Right renal pelvis (tissue), 4 donors: ENCODE data around the gene DIAPH1. TPM values are rescaled to one million over a fixed set of nuclear protein-coding genes. Genes with fewer than 3 reads are reported as not detected.
A peak's percentile ranks its signal among the peaks of the same experiment; 100 is the strongest.

Experiments used
- DNase-seq, 4 donors: peaks; one replicate each; pipeline ENCODE4 v3.0.0-alpha.2; 2013; ENCODE audit warnings: low read depth in 4 of 4, low spot score in 3 of 4, missing footprints in 1 of 4
- polyA plus RNA-seq, 4 donors: library from polyadenylated mRNA; unstranded; fragments of 120-200 nt; gene quantifications; one replicate each; pipeline ENCODE4 v1.2.1, GENCODE V29; 2013; ENCODE audit not compliant: insufficient read length in 4 of 4

Gene DIAPH1
- polyA plus RNA-seq, 4 donors, result 62.7 to 71.7 (median 70.4) TPM

DNA sequence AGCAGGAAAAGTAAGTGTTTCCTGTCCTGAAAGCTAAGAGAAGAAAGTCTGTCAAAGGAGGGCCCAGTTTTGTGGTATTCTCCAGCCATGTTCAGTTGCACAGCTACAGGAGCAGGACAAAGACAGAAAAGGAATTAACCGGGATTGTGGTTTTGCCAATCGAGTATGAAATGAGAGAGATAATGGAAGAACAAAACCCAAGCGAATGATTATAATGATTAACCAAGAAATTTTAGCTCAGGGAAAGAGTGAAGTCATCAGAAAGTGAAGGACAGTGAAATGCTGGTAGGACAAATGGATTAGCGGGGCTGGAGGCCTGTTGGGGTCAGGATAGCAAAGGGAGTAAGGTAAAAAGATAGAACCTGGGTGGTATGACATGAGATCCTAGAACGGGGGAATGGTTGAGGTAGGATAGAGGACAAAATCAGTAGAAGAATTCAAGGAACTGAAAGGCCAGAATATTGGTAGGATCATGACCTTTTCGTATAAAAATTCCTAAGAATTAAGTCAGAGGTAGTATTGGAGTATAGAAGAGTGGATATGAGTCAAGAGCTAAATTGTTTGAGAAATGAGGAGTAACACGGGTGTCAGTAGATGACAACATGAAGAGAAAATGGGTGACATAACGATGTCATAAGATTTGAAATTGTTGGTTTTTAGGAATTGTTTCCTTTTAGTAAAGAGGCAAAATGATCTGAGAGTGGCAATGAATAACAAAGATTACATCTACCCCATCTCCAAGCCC is 52.8 kb downstream of the DIAPH1 start:
- no peak for DNase-seq

DNA sequence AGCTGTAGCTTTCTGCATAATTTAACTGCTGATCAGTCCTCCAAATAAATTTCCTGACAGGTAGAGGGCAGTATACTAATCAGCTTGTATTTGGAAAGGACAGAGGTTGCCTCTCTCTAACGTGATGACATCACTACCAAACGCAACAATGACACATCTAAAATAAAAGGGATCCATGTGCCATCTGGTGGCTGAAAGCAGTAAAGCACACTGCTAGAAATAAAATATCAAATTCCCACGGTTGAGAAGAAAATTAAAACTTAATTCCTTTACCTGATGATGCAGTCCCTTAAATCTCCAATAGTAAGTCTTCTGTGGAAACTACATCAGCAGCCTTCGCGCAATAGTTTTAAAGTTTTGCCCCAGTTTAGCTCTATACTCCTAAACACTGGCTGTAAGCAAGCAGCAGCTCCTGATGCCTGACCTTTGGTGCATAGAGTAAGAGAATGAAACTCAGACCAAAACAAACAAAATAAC is 54.5 kb downstream of the DIAPH1 start:
- peak; percentile 78 to 88 (median 88) for DNase-seq

DNA sequence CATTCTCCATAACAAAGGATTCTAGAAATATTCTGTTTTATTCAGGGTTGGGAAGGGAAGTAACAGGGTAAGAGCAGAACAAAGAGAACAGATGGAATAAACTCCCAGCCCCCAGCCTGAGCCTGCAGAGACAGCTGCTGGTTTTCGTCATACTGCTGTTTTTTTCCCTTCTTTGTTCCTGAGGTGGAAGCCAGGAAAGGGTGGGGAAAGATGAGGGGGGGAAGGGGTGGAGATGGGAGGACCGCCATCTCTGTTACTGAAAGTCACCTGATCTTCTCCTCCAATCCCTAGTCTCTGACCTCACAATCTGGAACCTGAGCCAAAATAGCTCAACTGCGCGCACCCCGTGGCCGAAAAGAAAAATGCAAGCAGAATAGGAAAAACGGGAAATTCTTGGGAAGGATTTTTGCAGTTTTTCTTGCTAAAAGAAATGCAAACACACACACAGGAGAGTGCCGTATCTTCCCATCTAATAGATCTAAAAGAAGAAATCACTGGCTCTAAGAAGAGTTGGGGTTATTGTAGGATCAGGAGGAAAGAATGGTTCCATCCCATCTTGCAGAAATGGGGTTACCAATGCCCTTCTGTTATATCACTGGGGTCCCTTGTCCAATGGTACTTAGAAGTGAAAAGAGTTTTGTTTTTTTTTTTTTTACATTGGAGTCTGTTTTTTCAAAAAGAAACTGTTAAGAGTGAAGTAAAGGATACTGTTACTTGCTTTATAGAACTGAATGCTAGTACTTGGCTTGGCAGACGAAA is 57.9 kb downstream of the DIAPH1 start:
- DNase-seq, result peak; percentile 81 to 93 (median 92)

DNA sequence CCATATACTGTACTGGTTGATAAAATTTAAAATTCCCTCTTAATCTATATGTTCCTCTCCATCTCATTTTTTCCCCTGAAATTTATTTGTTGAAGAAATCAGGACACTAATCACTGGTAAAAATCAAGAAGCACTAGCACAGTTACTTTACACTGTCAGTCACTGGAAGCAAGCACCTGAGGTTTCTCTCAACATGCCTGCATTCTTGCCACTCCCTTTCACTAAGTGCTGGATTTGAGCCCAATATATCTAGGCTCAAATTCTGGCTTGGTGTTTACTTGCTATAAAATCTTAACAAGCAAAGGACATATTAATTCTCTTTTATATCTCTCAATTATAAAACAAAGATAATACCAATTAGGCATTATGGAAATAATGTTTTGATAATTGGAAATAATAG is 58.6 kb downstream of the DIAPH1 start:
- DNase-seq, result no peak

DNA sequence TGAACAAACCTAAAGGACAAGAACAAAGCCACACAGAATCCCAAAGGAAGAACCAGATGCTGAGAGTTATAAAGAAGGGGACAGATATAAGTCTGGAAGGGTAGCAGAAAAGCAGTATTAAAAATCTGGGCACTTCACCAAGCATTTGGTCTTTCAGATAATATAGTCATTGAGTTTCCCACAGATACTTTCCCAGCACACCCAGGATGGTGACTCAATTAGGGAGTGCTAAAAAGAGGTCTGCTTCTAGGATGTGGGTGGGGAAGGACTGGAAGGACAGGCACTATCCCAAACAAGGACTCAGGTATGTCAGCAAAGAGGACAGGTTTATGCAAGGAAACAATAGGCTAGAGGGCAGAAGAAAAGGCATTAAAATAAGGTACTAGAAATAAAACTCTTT is 59.3 kb downstream of the DIAPH1 start:
- DNase-seq, result no peak

DNA sequence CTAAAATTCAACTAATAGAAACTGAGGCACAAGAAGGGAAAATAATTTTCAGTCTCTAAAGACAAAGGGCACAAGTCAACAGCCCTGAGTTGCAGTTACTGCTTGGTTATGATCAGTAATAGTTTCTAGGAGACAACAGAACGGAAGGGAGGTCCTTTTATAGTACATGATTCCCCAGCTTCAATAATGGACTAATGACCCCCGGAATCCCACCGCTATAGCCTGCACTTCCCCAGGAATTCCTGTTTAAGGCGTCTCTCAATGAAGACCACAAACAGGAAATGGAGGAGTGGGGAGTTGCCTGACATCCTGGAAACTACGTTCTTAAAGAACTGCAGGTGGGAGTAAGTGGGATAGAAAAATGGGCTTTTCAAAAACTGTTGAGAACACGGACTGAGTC is 60.6 kb downstream of the DIAPH1 start:
- no peak for DNase-seq

DNA sequence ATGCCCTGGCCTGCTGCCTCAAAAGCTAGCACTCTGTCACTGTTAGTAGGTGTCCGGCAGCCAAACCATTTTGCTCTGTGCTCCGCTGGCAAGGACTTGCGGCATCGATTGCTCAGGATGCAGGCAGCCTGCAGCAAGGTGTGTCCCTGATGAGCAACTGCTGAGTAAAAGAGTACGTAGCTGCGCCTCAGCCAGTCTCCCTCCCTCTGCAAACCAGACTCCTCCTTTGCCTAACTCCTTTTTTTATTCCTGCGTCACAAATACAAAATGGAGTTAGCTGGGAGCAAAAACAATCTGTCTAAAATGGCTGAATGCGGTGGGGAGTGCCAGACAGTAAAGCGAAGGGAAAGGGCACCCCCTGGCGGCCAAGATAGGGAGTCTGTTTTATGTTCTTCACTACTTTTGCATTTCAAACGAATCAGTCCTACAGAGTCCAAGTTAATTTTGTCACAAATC is 61.1 kb downstream of the DIAPH1 start:
- DNase-seq, result peak; percentile 80 to 87 (median 84)

DNA sequence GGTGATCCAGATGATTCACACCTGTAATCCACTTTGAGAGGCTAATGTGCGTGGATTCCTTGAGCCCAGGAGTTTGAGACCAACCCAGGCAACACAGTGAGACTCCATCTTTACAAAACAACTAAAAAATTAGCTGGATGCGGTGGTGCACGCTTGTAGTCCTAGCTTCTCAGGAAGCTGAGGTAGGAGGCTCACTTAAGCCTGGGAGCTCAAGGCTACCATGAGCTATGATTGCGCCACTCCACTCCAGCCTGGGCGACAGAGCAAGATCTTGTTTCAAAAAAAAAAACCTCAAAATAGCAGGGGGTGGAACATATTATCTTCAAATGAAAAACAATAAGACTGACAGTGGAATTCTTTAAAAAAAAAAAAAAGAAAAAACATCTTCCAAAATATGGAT is 70.9 kb downstream of the DIAPH1 start:
- DNase-seq, result no peak

DNA sequence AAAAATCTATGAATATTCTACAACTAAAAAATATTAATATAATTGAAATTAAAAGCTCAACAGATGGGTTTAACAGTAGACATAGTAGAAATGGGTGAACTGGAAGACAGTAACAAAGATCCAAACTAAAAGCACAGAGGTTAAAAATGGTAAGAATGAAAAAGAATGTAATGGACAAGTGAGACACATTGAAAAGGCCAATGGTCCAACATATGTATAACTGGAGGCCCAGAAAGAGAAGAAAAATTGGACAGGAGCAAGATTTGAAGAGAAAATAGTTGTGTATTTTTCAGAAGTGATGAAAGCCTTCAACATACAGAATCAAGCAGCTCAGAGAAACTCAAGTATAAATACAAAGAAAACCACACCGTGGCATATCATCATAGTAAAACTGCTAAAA is 71.3 kb downstream of the DIAPH1 start:
- DNase-seq, result no peak

DNA sequence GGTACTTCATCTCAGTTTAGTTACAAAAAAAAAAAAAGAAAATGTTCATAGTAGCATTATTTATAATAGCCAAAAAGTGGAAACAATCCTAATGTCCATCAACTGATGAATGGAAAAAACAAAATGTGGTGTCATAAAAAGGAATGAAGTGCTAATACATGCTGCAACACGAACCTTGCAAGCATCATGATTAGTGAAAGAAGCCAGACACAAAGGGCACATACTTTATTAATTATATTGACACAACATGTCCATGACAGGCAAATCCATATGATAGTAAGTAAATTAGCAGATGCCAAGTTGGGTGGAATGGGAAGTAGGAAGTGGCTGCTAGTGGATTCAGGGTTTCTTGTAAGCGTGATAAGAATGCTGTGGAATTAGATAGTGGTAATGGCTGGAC is 75.7 kb downstream of the DIAPH1 start:
- no peak for DNase-seq

DNA sequence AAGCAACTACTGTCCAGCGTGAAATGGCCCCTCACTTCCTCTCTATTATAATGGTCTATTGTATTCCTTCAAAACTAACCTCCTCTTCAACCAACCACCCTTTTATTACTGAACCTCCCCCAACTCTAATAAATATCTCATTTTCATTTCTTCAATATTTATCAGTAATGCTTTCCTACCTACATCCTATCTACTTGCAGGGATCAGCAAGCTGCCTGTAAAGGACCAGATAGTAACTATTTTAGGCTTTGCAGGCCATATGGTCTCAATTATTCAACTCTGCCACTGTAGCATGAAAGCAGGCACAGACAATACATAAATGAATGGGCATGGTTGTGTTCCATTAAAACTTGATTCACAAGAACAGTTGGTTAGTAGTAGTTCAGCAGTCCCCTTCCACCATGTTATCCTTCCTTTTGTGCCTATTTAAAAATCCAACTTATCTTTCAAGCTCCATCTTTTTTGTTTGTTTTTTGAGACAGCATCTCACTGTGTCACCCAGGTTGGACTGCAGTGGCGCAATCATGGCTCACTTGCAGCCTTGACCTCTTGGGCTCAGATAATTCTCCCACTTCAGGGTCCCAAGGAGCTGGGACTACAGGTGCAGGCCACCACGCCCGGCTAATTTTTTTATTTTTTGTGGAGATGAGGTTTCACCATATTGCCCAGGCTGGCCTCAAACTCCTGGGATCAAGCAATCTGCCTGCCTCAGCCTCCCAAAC is 84.1 kb downstream of the DIAPH1 start:
- DNase-seq, result no peak

DNA sequence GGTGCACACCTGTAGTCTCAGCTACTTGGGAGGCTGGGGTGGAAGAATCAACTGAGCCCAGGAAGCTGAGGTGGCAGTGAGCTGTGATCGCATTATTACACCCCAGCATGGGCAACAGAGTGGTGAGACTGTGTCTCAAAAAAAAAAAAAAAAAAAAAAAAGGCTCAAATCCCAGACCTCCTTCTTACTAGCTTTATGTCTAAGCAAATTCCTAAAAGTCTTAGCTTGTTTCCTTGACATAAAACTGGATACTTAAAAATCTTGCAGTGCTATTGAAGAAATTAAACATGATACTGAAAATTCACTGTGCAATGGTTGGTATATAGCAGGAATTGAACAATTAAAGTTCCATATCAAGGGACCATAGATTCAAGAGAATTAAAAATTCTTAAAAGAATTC is 84.9 kb downstream of the DIAPH1 start:
- no peak for DNase-seq

DNA sequence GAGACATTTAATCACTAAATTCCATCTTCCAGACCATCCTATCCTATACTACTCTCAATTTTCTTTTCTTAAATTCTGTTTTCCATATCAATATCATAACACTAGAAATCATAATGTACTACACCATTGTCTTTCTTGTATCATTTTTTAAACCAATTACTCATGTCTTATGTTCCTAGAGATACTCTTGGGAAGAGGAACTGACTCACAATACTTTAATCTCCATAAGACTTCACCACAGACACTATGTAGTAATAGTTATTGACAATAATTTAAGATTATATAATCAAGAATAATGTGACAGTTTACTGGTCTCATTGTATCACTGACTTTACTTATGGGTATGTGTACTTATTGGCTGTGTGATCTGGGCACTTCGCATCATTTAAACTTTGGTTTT is 86.1 kb downstream of the DIAPH1 start:
- DNase-seq, result no peak

DNA sequence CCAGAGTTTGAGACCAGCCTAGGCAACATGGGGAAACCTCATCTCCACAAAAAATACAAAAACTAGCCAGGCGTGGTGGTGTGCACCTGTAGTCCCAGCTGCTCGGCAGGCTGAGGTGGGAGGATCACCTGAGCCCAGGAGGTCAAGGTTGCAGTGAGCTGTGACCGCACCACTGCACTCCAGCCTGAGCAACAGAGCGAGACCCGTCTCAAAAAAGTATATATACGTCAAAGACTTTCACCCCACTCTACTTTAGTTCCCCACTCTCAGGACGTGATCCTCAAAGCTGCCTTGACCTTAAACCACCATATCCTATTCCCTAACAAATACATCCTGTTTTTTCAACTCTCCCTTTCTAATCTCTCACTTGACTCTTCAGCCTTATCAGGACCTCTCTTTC is 88.9 kb downstream of the DIAPH1 start:
- no peak for DNase-seq

DNA sequence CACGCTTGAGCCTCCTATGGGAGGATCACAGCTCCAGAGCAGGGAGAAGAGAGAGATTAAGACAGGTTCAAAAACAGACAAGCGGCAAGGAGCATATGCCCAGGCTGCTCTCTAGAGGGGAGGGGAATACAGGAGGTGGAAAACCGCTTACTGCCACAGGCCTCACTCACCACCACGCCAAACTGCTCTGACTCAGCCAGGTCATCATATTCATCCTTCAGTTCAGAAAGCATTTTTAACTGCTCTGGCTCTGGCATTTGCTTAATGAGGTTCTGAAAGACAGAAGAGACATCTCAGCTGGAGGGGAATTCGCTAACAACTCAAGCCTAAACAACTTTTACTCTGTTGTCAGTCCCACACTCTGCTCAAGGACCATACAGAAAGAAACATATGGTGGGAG is 89.8 kb downstream of the DIAPH1 start:
- no peak for DNase-seq

DNA sequence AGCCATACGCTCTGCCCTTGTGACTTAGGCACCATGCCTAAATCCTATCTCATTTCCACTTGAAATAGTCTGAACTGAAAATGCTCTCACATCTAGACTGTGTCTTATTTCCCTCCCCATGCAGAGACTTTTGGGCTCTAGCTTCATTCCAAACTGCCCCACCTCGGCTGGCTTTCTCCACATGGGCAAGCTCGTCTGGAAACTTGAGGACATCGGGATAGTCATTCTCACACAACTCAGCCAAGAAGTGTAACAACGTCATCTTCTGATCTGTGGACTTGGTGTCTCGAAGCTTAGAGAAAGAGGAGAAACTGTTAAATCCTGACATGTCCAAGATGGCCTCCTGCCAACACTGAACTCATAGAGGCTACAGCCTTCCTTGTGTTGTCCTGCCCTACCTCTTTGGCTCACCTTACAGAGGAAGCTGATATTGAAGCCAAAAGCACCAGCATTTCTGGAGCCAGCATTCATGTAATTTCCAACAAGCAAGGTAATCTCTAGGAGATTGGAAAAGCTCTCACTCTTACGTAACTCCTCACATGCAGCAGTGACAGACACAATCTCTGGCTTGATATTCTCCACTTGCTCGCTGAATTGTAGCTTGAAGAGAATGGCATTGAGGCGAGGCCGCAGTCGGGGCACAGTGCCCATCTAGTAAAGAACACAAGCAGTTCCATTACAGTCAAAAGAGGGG is 90.4 kb downstream of the DIAPH1 start:
- no peak for DNase-seq

DNA sequence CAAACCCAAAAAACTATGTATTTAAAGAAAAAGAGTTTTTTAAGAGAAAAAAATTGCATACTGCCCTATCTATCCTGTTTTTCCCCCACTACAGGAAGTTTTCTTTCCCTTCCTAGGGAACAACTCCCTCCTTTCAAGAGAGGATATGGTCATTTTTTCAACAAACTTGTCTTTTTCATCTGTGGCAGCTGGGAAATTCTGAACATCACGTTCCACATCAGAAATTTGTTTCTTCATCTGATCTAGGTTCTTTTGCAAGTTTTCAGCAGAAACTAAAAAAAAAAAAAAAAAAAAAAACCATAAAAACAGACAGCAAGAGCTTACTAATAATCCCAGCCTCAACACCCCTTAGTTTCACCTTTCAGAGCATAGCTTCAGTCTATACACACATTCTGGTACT is 91.4 kb downstream of the DIAPH1 start:
- no peak for DNase-seq

DNA sequence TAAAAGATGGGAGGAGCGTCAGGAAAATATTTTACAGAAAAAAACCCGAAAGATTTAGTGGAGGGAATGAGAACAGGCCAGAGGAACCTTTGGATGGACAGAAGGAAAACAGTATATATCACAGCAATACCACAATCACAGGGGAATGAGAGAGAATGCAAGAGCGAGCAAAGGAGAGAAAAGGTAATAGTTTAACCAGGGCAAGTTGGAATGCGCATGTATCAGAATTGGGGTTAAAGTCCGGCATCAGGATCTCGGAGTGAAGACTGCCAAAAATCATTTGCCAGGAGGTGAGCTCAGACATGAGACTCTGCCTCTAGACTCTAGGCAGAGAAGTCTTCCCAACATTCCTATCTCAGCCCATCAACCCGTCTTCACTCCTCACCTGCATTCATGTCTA is 93.1 kb downstream of the DIAPH1 start:
- no peak for DNase-seq

DNA sequence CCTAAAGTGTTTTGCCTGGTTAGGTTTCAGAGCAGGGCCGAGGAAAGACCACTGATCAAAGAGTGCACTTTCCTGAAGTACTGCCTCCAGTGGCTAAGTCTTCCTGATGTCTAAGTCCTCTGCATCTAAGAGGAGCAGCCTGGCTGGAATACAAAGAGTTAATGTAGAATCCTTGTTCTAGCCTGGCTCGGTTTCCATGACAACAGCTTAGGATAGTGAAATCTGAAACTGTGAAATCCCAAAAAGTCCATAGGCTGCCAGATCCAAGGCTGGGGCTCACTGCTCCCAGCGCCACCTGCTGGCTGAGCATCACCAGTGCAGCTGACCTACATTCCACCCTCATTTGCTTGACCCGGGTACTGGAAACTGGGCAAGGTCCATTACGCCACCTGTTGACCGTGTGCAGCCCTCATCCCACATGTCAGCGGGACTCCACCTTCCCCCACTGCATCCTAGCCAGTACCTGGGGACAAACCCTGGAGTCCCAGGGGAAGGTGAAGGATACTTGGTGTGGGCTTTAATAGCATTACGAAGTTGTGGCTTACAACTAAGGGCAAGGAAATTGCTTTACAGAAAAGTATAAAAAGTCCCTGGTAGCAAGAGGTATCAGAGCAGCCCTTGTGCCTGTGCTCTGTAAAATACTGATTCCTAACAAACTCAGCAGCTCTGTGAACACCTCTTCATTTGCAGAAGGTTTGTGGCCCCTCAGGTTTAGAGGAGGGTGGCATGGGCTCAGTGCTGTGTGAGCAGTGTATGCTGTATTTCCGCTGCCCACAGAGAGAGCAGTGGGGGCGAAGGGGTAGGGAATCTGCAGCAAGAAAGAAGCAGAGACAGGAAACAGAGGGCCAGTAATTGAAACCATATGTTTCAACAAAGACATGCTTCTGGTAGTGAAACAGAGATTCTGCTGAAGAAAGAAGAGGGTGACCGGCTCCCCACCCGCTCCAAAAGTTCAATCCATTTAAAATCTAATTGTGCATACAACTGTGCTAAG is 93.9 kb downstream of the DIAPH1 start:
- DNase-seq, result peak; percentile 93 to 95 (median 94)

DNA sequence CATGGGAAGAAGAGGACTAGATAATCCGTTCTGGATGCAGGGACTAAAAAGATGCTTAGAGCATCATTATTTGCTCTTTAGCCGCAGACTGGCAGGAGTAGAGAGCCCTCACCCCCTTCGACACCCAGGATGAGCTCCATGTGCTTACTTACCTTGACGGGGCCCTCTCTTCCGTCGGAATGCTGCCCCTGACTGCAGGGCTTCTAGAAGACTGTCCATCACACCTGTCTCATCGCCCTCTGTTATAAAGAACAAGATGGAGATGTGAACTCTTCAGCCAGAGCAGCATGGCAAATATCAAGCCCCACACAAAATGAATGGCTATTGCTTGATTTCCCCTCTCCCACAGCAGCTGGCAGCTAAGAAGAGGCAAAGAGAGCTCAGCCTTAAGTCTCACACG is 94.8 kb downstream of the DIAPH1 start:
- DNase-seq, result no peak
